OCI-LY1 (cell line): ENCODE data around the gene GPRC5C.

ENCODE experiments used
- H2AFZ ChIP-seq: fragments of 200-600 bp; sonication (generic), shearing (Covaris generic); 2 replicates; pipeline ENCODE4 v1.6.0; 2014; ENCODE audit warnings: antibody characterized with exemption, mild to moderate bottlenecking, low read length
- H3F3A ChIP-seq: fragments of 200-600 bp; sonication (generic), shearing (Covaris generic); 2 replicates; pipeline ENCODE4 v1.6.0; 2014; ENCODE audit warnings: mild to moderate bottlenecking, antibody characterized with exemption, low read length, moderate library complexity; ENCODE audit not compliant: insufficient read depth
- H3K27ac ChIP-seq: fragments of 200-600 bp; sonication (generic); 2 replicates; pipeline ENCODE4 v1.5.1; 2014; ENCODE audit warnings: low read length, mixed run types, mild to moderate bottlenecking, low read depth; ENCODE audit not compliant: poor library complexity, severe bottlenecking
- H3K27me3 ChIP-seq: fragments of 200-600 bp; sonication (generic); 2 replicates; pipeline ENCODE4 v1.6.0; 2014; ENCODE audit warnings: antibody characterized with exemption, mild to moderate bottlenecking, low read length, moderate library complexity; ENCODE audit not compliant: insufficient read depth
- H3K36me3 ChIP-seq: fragments of 200-600 bp; sonication (generic); 2 replicates; pipeline ENCODE4 v1.6.1; 2014; ENCODE audit warnings: mild to moderate bottlenecking, antibody characterized with exemption, low read length, moderate library complexity, mixed read lengths; ENCODE audit not compliant: insufficient read depth
- H3K4me1 ChIP-seq: fragments of 200-600 bp; sonication (generic); 2 replicates; pipeline ENCODE4 v1.5.1; 2014; ENCODE audit warnings: mild to moderate bottlenecking, low read length, moderate library complexity; ENCODE audit not compliant: insufficient read depth, severe bottlenecking
- H3K4me2 ChIP-seq: fragments of 200-600 bp; sonication (generic), shearing (Covaris generic); 2 replicates; pipeline ENCODE4 v1.6.1; 2014; ENCODE audit warnings: low read length
- H3K4me3 ChIP-seq: fragments of 200-600 bp; sonication (generic); 2 replicates; pipeline ENCODE4 v1.5.1; 2014; ENCODE audit warnings: low read length, low read depth, mild to moderate bottlenecking, mixed read lengths; ENCODE audit not compliant: poor library complexity, severe bottlenecking
- H3K79me2 ChIP-seq: fragments of 200-600 bp; shearing (Covaris generic); 2 replicates; pipeline ENCODE4 v1.6.1; 2016; ENCODE audit warnings: mixed run types, low read length, mixed read lengths; ENCODE audit not compliant: insufficient read depth
- H3K9ac ChIP-seq: fragments of 200-600 bp; sonication (generic), shearing (Covaris generic); 2 replicates; pipeline ENCODE4 v1.6.1; 2014; ENCODE audit warnings: mild to moderate bottlenecking, low read length, mixed read lengths
- H3K9me2 ChIP-seq: fragments of 200-600 bp; sonication (generic), shearing (Covaris generic); 2 replicates; pipeline ENCODE4 v1.6.1; 2014; ENCODE audit warnings: low read depth, mild to moderate bottlenecking, low read length, mixed read lengths
- H3K9me3 ChIP-seq: fragments of 200-600 bp; shearing (Covaris generic); 2 replicates; pipeline ENCODE4 v1.6.1; 2014; ENCODE audit warnings: low read length, mixed read lengths
- H4K20me1 ChIP-seq: fragments of 200-600 bp; sonication (generic), shearing (Covaris generic); 2 replicates; pipeline ENCODE4 v1.6.0; 2016; ENCODE audit warnings: mild to moderate bottlenecking, low read length; ENCODE audit not compliant: insufficient read depth
- EZH2 ChIP-seq: fragments of 200-600 bp; sonication (generic), shearing (Covaris generic); IDR thresholded peaks from 2 replicates; pipeline ENCODE4 v1.8.0; 2017; ENCODE audit warnings: borderline replicate concordance, mixed run types, mild to moderate bottlenecking, antibody characterized with exemption, low read length, moderate library complexity, mixed read lengths
- TF ChIP-seq, protein P1 (sequence below): fragments of 200-600 bp; sonication (generic), shearing (Covaris generic); IDR thresholded peaks from 2 replicates; pipeline ENCODE4 v1.5.1; 2017; ENCODE audit warnings: mild to moderate bottlenecking, antibody characterized with exemption, low read length, moderate library complexity, mixed read lengths

The GPRC5C gene

DNA sequence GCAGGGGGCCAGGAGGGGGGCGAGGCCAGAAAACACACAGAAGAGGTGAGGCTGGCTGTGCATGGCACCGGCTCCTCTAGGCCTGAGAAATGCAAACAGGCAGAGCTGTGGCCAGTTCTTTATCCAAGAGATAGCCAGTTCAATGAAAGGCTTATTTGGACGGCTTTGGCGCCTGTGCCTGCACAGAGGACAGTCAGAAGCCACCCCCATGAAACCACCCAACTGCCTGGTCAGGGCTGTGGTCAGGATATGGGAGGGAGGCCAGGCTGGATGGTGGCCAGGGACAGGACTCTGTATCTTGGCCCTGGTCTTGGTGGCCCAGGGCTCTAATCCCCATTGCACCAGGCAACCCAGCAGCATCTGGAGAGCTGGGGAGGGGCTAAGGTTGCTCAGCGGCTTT is 24.5 kb upstream of the GPRC5C start:
- Histone ChIP-seq H3K79me2 (no peaks in the 10 kb centered on the region), H3F3A (no peaks in the 10 kb centered on the region), H3K4me2 (no peak overlapping the region), H4K20me1 (no peaks in the 10 kb centered on the region), H2AFZ (no peak overlapping the region), H3K4me3 (no peak overlapping the region), H3K9me2 (no peaks in the 10 kb centered on the region), H3K36me3 (no peaks in the 10 kb centered on the region), H3K9ac (no peak overlapping the region), H3K27ac (no peak overlapping the region), H3K4me1 (no peaks in the 10 kb centered on the region), H3K9me3 (no peaks in the 10 kb centered on the region), H3K27me3 (no peaks in the 10 kb centered on the region)
- TF ChIP-seq, protein P1, sequence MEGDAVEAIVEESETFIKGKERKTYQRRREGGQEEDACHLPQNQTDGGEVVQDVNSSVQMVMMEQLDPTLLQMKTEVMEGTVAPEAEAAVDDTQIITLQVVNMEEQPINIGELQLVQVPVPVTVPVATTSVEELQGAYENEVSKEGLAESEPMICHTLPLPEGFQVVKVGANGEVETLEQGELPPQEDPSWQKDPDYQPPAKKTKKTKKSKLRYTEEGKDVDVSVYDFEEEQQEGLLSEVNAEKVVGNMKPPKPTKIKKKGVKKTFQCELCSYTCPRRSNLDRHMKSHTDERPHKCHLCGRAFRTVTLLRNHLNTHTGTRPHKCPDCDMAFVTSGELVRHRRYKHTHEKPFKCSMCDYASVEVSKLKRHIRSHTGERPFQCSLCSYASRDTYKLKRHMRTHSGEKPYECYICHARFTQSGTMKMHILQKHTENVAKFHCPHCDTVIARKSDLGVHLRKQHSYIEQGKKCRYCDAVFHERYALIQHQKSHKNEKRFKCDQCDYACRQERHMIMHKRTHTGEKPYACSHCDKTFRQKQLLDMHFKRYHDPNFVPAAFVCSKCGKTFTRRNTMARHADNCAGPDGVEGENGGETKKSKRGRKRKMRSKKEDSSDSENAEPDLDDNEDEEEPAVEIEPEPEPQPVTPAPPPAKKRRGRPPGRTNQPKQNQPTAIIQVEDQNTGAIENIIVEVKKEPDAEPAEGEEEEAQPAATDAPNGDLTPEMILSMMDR, result no peak
- TF ChIP-seq EZH2, result no peak

DNA sequence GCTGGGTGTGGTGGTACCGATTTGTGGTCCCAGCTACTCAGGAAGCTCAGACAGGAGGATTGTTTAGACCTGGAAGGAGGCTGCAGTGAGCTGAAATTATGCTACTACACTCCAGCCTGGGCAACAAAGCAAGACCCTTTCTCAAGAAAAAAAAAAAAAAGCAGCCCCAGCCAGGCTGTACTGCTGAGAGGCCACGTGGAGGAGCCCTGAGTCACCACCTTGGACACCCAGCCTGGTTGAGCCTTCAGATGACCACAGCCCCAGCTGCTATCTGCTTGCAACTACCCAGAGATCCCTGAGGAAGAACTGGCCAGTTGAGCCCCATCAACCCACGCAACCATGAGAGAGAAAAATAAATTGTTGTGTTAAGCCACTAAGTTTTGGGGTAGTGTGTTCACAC is 23.6 kb upstream of the GPRC5C start:
- Histone ChIP-seq H3K79me2 (no peaks in the 10 kb centered on the region), H3K4me2 (no peak overlapping the region), H3K4me1 (no peaks in the 10 kb centered on the region), H4K20me1 (no peaks in the 10 kb centered on the region), H3K4me3 (no peak overlapping the region), H2AFZ (no peak overlapping the region), H3K9me3 (no peaks in the 10 kb centered on the region), H3K9me2 (no peaks in the 10 kb centered on the region), H3K27me3 (no peaks in the 10 kb centered on the region), H3K27ac (no peak overlapping the region), H3K9ac (no peak overlapping the region), H3K36me3 (no peaks in the 10 kb centered on the region), H3F3A (no peaks in the 10 kb centered on the region)
- TF ChIP-seq, protein P1, result no peak
- TF ChIP-seq EZH2, result no peak

DNA sequence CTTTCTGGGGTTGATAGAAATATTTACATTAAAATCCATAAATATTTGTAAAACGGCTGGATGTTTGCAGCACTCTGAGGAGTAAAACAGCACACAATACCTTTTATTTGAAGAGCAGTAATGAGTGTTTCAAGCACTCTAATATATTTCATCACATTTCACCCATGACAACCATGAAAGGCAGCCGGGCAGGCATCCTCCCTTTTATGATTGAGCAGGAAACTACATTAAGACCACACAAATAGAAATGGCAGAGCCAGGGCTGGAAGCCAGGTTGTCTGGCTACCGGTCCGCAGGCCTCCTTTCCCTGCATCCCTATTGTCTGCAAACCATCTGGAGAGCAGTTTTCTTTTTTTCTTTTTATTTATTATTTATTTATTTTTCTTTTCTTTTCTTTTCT is 23.1 kb upstream of the GPRC5C start:
- Histone ChIP-seq H3K36me3 (no peaks in the 10 kb centered on the region), H3K9ac (no peak overlapping the region), H3K27ac (no peak overlapping the region), H2AFZ (no peak overlapping the region), H3K27me3 (no peaks in the 10 kb centered on the region), H3K9me2 (no peaks in the 10 kb centered on the region), H3K4me3 (no peak overlapping the region), H3K4me2 (no peak overlapping the region), H3K4me1 (no peaks in the 10 kb centered on the region), H4K20me1 (no peaks in the 10 kb centered on the region), H3K9me3 (no peaks in the 10 kb centered on the region), H3K79me2 (no peaks in the 10 kb centered on the region), H3F3A (no peaks in the 10 kb centered on the region)
- TF ChIP-seq EZH2, result no peak
- TF ChIP-seq, protein P1, result no peak
